Adipocyte (in vitro differentiated cells): ENCODE data around the gene ACADSB.

Experiments used
- DNase-seq: peaks from one replicate; pipeline ENCODE4 v3.0.0-alpha.2; 2015; ENCODE audit warnings: low read depth
- H3K27me3 ChIP-seq: replicated peaks from 2 replicates; pipeline ENCODE4 v1.7.0; 2013; ENCODE audit warnings: mild to moderate bottlenecking, low read length, moderate library complexity; ENCODE audit not compliant: control insufficient read depth, insufficient read depth
- H3K36me3 ChIP-seq: 2 replicates; pipeline ENCODE4 v1.7.0; 2013; ENCODE audit warnings: low read length, mild to moderate bottlenecking, moderate library complexity; ENCODE audit not compliant: control insufficient read depth, insufficient read depth, severe bottlenecking
- H3K4me1 ChIP-seq: 2 replicates; pipeline ENCODE4 v1.7.0; 2013; ENCODE audit warnings: mild to moderate bottlenecking, low read length, moderate library complexity; ENCODE audit not compliant: control insufficient read depth, insufficient read depth
- H3K4me3 ChIP-seq: 2 replicates; pipeline ENCODE4 v1.7.0; 2013; ENCODE audit warnings: mild to moderate bottlenecking, low read length, moderate library complexity
- H3K9ac ChIP-seq: 2 replicates; pipeline ENCODE4 v1.7.0; 2013; ENCODE audit warnings: mild to moderate bottlenecking, low read length, moderate library complexity
- H3K9me3 ChIP-seq: 2 replicates; pipeline ENCODE4 v1.7.0; 2013; ENCODE audit warnings: mild to moderate bottlenecking, low read length, moderate library complexity; ENCODE audit not compliant: control insufficient read depth

The ACADSB gene

GRCh38 chr10:123008355-123009104, at the start of gene ACADSB, which contains the start of gene IKZF5:
Gene ACADSB, plus strand, starts transcription at chr10:123009006. Its CDS starts 24 bp downstream, at chr10:123009030.
Gene IKZF5, minus strand, starts transcription at chr10:123008795. Its CDS starts 10,170 bp downstream, at chr10:122998625.
- no peaks in the 10 kb centered on the region for H3K9me3 ChIP-seq

GRCh38 chr10:122962405-122962804, 46.4 kb upstream of the ACADSB start:
- H3K27me3 ChIP-seq: no peaks in the 10 kb centered on the region
- no peaks in the 10 kb centered on the region for H3K36me3 ChIP-seq
- DNase-seq: no peak
- peaks cover 14% of the 10 kb centered on the region for H3K9me3 ChIP-seq
- no peaks in the 10 kb centered on the region for H3K4me1 ChIP-seq
- no peak overlapping the region for H3K9ac ChIP-seq
- no peak overlapping the region for H3K4me3 ChIP-seq

More at GRCh38 chr10:123008355-123009104, at the start of gene ACADSB, which contains the start of gene IKZF5:
- Histone ChIP-seq H3K4me3 (peak within 1 kb of the TSS; percentile 86), H3K36me3 (no peaks in the 10 kb centered on the region), H3K27me3 (no peaks in the 10 kb centered on the region), H3K9ac (peak within 1 kb of the TSS; percentile 96), H3K4me1 (peaks cover 18% of the 10 kb centered on the region)
- peak; percentile 99 for DNase-seq

GRCh38 chr10:122966879-122967278, 41.9 kb upstream of the ACADSB start:
- H3K36me3 ChIP-seq: no peaks in the 10 kb centered on the region
- H3K27me3 ChIP-seq: no peaks in the 10 kb centered on the region
- no peak overlapping the region for H3K4me3 ChIP-seq
- DNase-seq: no peak
- no peaks in the 10 kb centered on the region for H3K4me1 ChIP-seq
- H3K9ac ChIP-seq: no peak overlapping the region
- H3K9me3 ChIP-seq: peaks cover 29% of the 10 kb centered on the region

GRCh38 chr10:122968698-122969097, 40.1 kb upstream of the ACADSB start:
- H3K27me3 ChIP-seq: no peaks in the 10 kb centered on the region
- peaks cover 29% of the 10 kb centered on the region for H3K9me3 ChIP-seq
- no peak overlapping the region for H3K9ac ChIP-seq
- no peak for DNase-seq
- H3K4me1 ChIP-seq: no peaks in the 10 kb centered on the region
- H3K4me3 ChIP-seq: no peak overlapping the region
- no peaks in the 10 kb centered on the region for H3K36me3 ChIP-seq

GRCh38 chr10:122974023-122974422, 34.8 kb upstream of the ACADSB start:
- Histone ChIP-seq H3K36me3 (no peaks in the 10 kb centered on the region), H3K4me1 (no peaks in the 10 kb centered on the region), H3K9ac (no peak overlapping the region), H3K27me3 (no peaks in the 10 kb centered on the region), H3K4me3 (no peak overlapping the region), H3K9me3 (peaks cover under 1% of the 10 kb centered on the region)
- DNase-seq: no peak

- no peak for DNase-seq
- Histone ChIP-seq H3K4me3 (no peak overlapping the region), H3K4me1 (no peaks in the 10 kb centered on the region), H3K36me3 (no peaks in the 10 kb centered on the region), H3K9ac (no peak overlapping the region), H3K27me3 (no peaks in the 10 kb centered on the region), H3K9me3 (no peaks in the 10 kb centered on the region)
Measured at GRCh38 chr10:122974543-122975064, 34.2 kb upstream of the ACADSB start.

- peak within 1 kb of the TSS; percentile 92 for H3K9ac ChIP-seq
- peak; percentile 97 for DNase-seq
- no peaks in the 10 kb centered on the region for H3K27me3 ChIP-seq
- peak within 1 kb of the TSS; percentile 90 for H3K4me3 ChIP-seq
- peaks cover 5% of the 10 kb centered on the region for H3K36me3 ChIP-seq
- H3K4me1 ChIP-seq: peaks cover 14% of the 10 kb centered on the region
- H3K9me3 ChIP-seq: no peaks in the 10 kb centered on the region
Measured at GRCh38 chr10:122980209-122981065, 28.4 kb upstream of the ACADSB start, which contains the start of gene PSTK. Gene PSTK, plus strand, starts transcription at chr10:122980401. Its CDS starts 79 bp downstream, at chr10:122980480.

GRCh38 chr10:122981066-122981464, 27.7 kb upstream of the ACADSB start:
- DNase-seq: peak; percentile 70
- Histone ChIP-seq H3K4me3 (peak overlapping the region; percentile 90), H3K9me3 (no peaks in the 10 kb centered on the region)

GRCh38 chr10:122983898-122984297, 24.9 kb upstream of the ACADSB start:
- Histone ChIP-seq H3K9ac (no peak overlapping the region), H3K36me3 (peaks cover 19% of the 10 kb centered on the region), H3K27me3 (no peaks in the 10 kb centered on the region), H3K9me3 (no peaks in the 10 kb centered on the region), H3K4me3 (no peak overlapping the region), H3K4me1 (peaks cover 14% of the 10 kb centered on the region)
- no peak for DNase-seq

More at GRCh38 chr10:122981066-122981464, 27.7 kb upstream of the ACADSB start:
- Histone ChIP-seq H3K9ac (peak overlapping the region; percentile 81), H3K36me3 (peaks cover 5% of the 10 kb centered on the region), H3K27me3 (no peaks in the 10 kb centered on the region), H3K4me1 (peaks cover 14% of the 10 kb centered on the region)

- H3K9me3 ChIP-seq: no peaks in the 10 kb centered on the region
- peaks cover 13% of the 10 kb centered on the region for H3K4me1 ChIP-seq
- H3K36me3 ChIP-seq: peaks cover 19% of the 10 kb centered on the region
- H3K9ac ChIP-seq: no peak overlapping the region
- no peak for DNase-seq
- no peak overlapping the region for H3K4me3 ChIP-seq
- H3K27me3 ChIP-seq: no peaks in the 10 kb centered on the region
Measured at GRCh38 chr10:122984708-122985107, 24.1 kb upstream of the ACADSB start.

GRCh38 chr10:122986335-122986734, 22.5 kb upstream of the ACADSB start:
- H3K9ac ChIP-seq: no peak overlapping the region
- H3K27me3 ChIP-seq: no peaks in the 10 kb centered on the region
- peaks cover 3% of the 10 kb centered on the region for H3K4me1 ChIP-seq
- peaks cover 26% of the 10 kb centered on the region for H3K36me3 ChIP-seq
- H3K9me3 ChIP-seq: no peaks in the 10 kb centered on the region
- no peak overlapping the region for H3K4me3 ChIP-seq
- DNase-seq: no peak
